ENCODE measurements around the gene CD59. TPM values are rescaled to one million over a fixed set of nuclear protein-coding genes. Genes with fewer than 3 reads are reported as not detected.

Gene CD59
- total RNA-seq, 1 donor from 2014 or later = 468 TPM

- no peak for TF ChIP-seq CTCF (IDR thresholded peaks at IDR 0.05; ENCODE audit: insufficient read depth, low read length, poor library complexity, severe bottlenecking)
Measured at GRCh38 chr11:33761471-33761870, 25.2 kb upstream of the CD59 start.

GRCh38 chr11:33753304-33753967, 17.2 kb upstream of the CD59 start:
- H3K27me3 ChIP-seq (ENCODE audit: control insufficient read depth, insufficient read depth, low read length) = no peaks in the 10 kb centered on the region
- DNase-seq (ENCODE audit: low read depth) = no peak
- H3K36me3 ChIP-seq (ENCODE audit: control insufficient read depth, insufficient read depth, low read length) = no peaks in the 10 kb centered on the region

More at GRCh38 chr11:33761471-33761870, 25.2 kb upstream of the CD59 start:
- H3K27me3 ChIP-seq (ENCODE audit: control insufficient read depth, insufficient read depth, low read length) = no peaks in the 10 kb centered on the region
- H3K4me3 ChIP-seq (ENCODE audit: low read depth, low read length) = no peak overlapping the region
- no peak for DNase-seq (ENCODE audit: low read depth)
- H3K36me3 ChIP-seq (ENCODE audit: control insufficient read depth, insufficient read depth, low read length) = no peaks in the 10 kb centered on the region

GRCh38 chr11:33751878-33752277, 15.7 kb upstream of the CD59 start:
- Histone ChIP-seq H3K27me3 (ENCODE audit: control insufficient read depth, insufficient read depth, low read length) (no peaks in the 10 kb centered on the region), H3K36me3 (ENCODE audit: control insufficient read depth, insufficient read depth, low read length) (no peaks in the 10 kb centered on the region), H3K4me3 (ENCODE audit: low read depth, low read length) (no peak overlapping the region)
- TF ChIP-seq CTCF (IDR thresholded peaks at IDR 0.05; ENCODE audit: insufficient read depth, low read length, poor library complexity, severe bottlenecking) = no peak
- DNase-seq (ENCODE audit: low read depth) = no peak

More at GRCh38 chr11:33753304-33753967, 17.2 kb upstream of the CD59 start:
- TF ChIP-seq CTCF (IDR thresholded peaks at IDR 0.05; ENCODE audit: insufficient read depth, low read length, poor library complexity, severe bottlenecking) = no peak
- no peak overlapping the region for H3K4me3 ChIP-seq (ENCODE audit: low read depth, low read length)

- TF ChIP-seq CTCF (IDR thresholded peaks at IDR 0.05; ENCODE audit: insufficient read depth, low read length, poor library complexity, severe bottlenecking) = no peak
- Histone ChIP-seq H3K27me3 (ENCODE audit: control insufficient read depth, insufficient read depth, low read length) (no peaks in the 10 kb centered on the region), H3K36me3 (ENCODE audit: control insufficient read depth, insufficient read depth, low read length) (no peaks in the 10 kb centered on the region)
Measured at GRCh38 chr11:33747979-33748378, 11.8 kb upstream of the CD59 start.

GRCh38 chr11:33743291-33743690, 7.1 kb upstream of the CD59 start:
- Histone ChIP-seq H3K36me3 (ENCODE audit: control insufficient read depth, insufficient read depth, low read length) (no peaks in the 10 kb centered on the region), H3K27me3 (ENCODE audit: control insufficient read depth, insufficient read depth, low read length) (no peaks in the 10 kb centered on the region), H3K4me3 (ENCODE audit: low read depth, low read length) (no peak overlapping the region)
- no peak for TF ChIP-seq CTCF (IDR thresholded peaks at IDR 0.05; ENCODE audit: insufficient read depth, low read length, poor library complexity, severe bottlenecking)
- DNase-seq (ENCODE audit: low read depth) = no peak

More at GRCh38 chr11:33747979-33748378, 11.8 kb upstream of the CD59 start:
- no peak for DNase-seq (ENCODE audit: low read depth)
- H3K4me3 ChIP-seq (ENCODE audit: low read depth, low read length) = no peak overlapping the region

Data from kidney epithelial cell (primary cell).